Astrocyte (in vitro differentiated cells and primary cell): ENCODE measurements around the gene OR7A10.

Experiments used
- CTCF ChIP-seq: IDR thresholded peaks from 2 replicates; pipeline ENCODE4 v1.5.1; 2011; ENCODE audit warnings: low read depth, mild to moderate bottlenecking, inconsistent platforms, low read length, moderate library complexity; ENCODE audit not compliant: insufficient read depth
- EZH2 ChIP-seq: IDR thresholded peaks from 2 replicates; pipeline ENCODE4 v1.6.1; 2012; ENCODE audit warnings: mild to moderate bottlenecking, low read length, inconsistent platforms; ENCODE audit not compliant: insufficient read depth

- no peak for TF ChIP-seq CTCF
- no peak for TF ChIP-seq EZH2
Observed at GRCh38 chr19:14835011-14835410, 13.7 kb downstream of the OR7A10 start, which contains the start of the genes OR7A5 and OR7C1.
